ENCODE measurements around the gene RNMT.

Gene RNMT

GRCh38 chr18:13715330-13715729, 11.1 kb upstream of the RNMT start:
- TF ChIP-seq CTCF (conservative IDR thresholded peaks at IDR 0.05; ENCODE audit: control insufficient read depth, insufficient read depth, low read depth, low read length), result no peak
- H3K4me3 ChIP-seq (ENCODE audit: control insufficient read depth, low read depth, low read length), result no peak overlapping the region
- DNase-seq (ENCODE audit: low read depth), result no peak

- DNase-seq (ENCODE audit: low read depth), result no peak
- no peak overlapping the region for H3K4me3 ChIP-seq (ENCODE audit: control insufficient read depth, low read depth, low read length)
- no peak for TF ChIP-seq CTCF (conservative IDR thresholded peaks at IDR 0.05; ENCODE audit: control insufficient read depth, insufficient read depth, low read depth, low read length)
Observed at GRCh38 chr18:13716916-13717315, 9.6 kb upstream of the RNMT start.

GRCh38 chr18:13720123-13720522, 6.3 kb upstream of the RNMT start:
- no peak for DNase-seq (ENCODE audit: low read depth)
- TF ChIP-seq CTCF (conservative IDR thresholded peaks at IDR 0.05; ENCODE audit: control insufficient read depth, insufficient read depth, low read depth, low read length), result no peak
- H3K4me3 ChIP-seq (ENCODE audit: control insufficient read depth, low read depth, low read length), result no peak overlapping the region

GRCh38 chr18:13720847-13721246, 5.6 kb upstream of the RNMT start:
- no peak for TF ChIP-seq CTCF (conservative IDR thresholded peaks at IDR 0.05; ENCODE audit: control insufficient read depth, insufficient read depth, low read depth, low read length)
- no peak overlapping the region for H3K4me3 ChIP-seq (ENCODE audit: control insufficient read depth, low read depth, low read length)
- DNase-seq (ENCODE audit: low read depth), result no peak

- peak overlapping the region; percentile 92 for H3K4me3 ChIP-seq (ENCODE audit: control insufficient read depth, low read depth, low read length)
- DNase-seq (ENCODE audit: low read depth), result peak; percentile 20
- no peak for TF ChIP-seq CTCF (conservative IDR thresholded peaks at IDR 0.05; ENCODE audit: control insufficient read depth, insufficient read depth, low read depth, low read length)
Observed at GRCh38 chr18:13725566-13726231, 774 bp upstream of the RNMT start.

GRCh38 chr18:13726972-13727331, 479 bp downstream of the RNMT start:
- TF ChIP-seq CTCF (conservative IDR thresholded peaks at IDR 0.05; ENCODE audit: control insufficient read depth, insufficient read depth, low read depth, low read length), result no peak
- peak; percentile 57 for DNase-seq (ENCODE audit: low read depth)
- peak overlapping the region; percentile 92 for H3K4me3 ChIP-seq (ENCODE audit: control insufficient read depth, low read depth, low read length)

GRCh38 chr18:13730481-13730880, 4.0 kb downstream of the RNMT start:
- TF ChIP-seq CTCF (conservative IDR thresholded peaks at IDR 0.05; ENCODE audit: control insufficient read depth, insufficient read depth, low read depth, low read length), result no peak
- DNase-seq (ENCODE audit: low read depth), result no peak
- no peak overlapping the region for H3K4me3 ChIP-seq (ENCODE audit: control insufficient read depth, low read depth, low read length)

Data from fibroblast of mammary gland (primary cell).